Calu3 (cell line): Measurements from ENCODE around the gene CDPF1. TPM values are rescaled to one million over a fixed set of nuclear protein-coding genes. Genes with fewer than 3 reads are reported as not detected.
A peak's percentile ranks its signal among the peaks of the same experiment; 100 is the strongest.

Source experiments
- Bru-seq: library from RNA; stranded (reverse); fragments of 400-500 nt; gene quantifications from one replicate; lab custom pipeline; 2021; lab: Mats Ljungman, UMichigan
- BruChase-seq, 2 experiments: library from RNA; stranded (reverse); fragments of 400-500 nt; gene quantifications; one replicate each; lab custom pipeline; 2021; lab: Mats Ljungman, UMichigan
- BruUV-seq: library from RNA; stranded (reverse); fragments of 400-500 nt; replicated peaks from 2 replicates; lab custom pipeline; 2021; lab: Mats Ljungman, UMichigan
- CTCF ChIA-PET: fragments of 300-600 bp; sonication (Branson Sonifier 250); formaldehyde crosslinking; loops from one replicate; lab custom pipeline; 2022; ENCODE audit warnings: antibody characterized with exemption; lab: Charles Lee
- DNase-seq: peaks from one replicate; pipeline ENCODE4 v3.0.0; 2022
- H3K27ac Mint-ChIP-seq: one replicate; pipeline ENCODE4 v1.8.0; 2022; ENCODE audit warnings: mixed read lengths; ENCODE audit not compliant: unreplicated experiment
- H3K27me3 Mint-ChIP-seq: one replicate; pipeline ENCODE4 v1.8.0; 2022; ENCODE audit warnings: mixed read lengths; ENCODE audit not compliant: unreplicated experiment
- H3K36me3 Mint-ChIP-seq: one replicate; pipeline ENCODE4 v1.8.0; 2022; ENCODE audit warnings: mild to moderate bottlenecking, moderate library complexity, mixed read lengths; ENCODE audit not compliant: insufficient read depth, unreplicated experiment
- H3K4me1 Mint-ChIP-seq: one replicate; pipeline ENCODE4 v1.8.0; 2022; ENCODE audit warnings: mild to moderate bottlenecking, low read depth, mixed read lengths; ENCODE audit not compliant: unreplicated experiment
- H3K4me3 Mint-ChIP-seq: one replicate; pipeline ENCODE4 v1.8.0; 2022; ENCODE audit warnings: mild to moderate bottlenecking, low read depth, moderate library complexity, mixed read lengths; ENCODE audit not compliant: unreplicated experiment
- H3K9me3 Mint-ChIP-seq: one replicate; pipeline ENCODE4 v1.8.0; 2022; ENCODE audit warnings: low read depth, mixed read lengths; ENCODE audit not compliant: unreplicated experiment
- intact Hi-C: fragments of 100-400 bp; cut with micrococcal nuclease; formaldehyde crosslinking; loops from one replicate; pipeline ENCODE4 v1.10.0; 2022; ENCODE audit not compliant: unreplicated experiment
- long read RNA-seq: library from polyadenylated mRNA; stranded (forward); transcript quantifications from one replicate; pipeline ENCODE4 v2.0.0, GENCODE V29; 2022
- total RNA-seq: library from RNA; stranded (reverse); gene quantifications from 2 replicates; pipeline ENCODE4 v1.2.3, GENCODE V29; 2022
- TF ChIP-seq, protein P1 (sequence below): fragments of 200-600 bp; IDR thresholded peaks from one replicate; pipeline ENCODE4 v1.8.0; 2022; ENCODE audit warnings: antibody characterized with exemption; ENCODE audit not compliant: unreplicated experiment

Gene CDPF1, protein sequence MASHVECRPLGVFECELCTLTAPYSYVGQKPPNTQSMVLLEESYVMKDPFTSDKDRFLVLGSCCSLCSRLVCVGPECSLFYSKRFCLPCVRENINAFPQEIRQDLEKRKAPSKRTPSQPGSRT
- total RNA-seq (10.5 and 11.0 TPM in 2 replicates), Bru-seq, nascent RNA (percentile 51 among the genes with signal in this experiment), BruChase-seq, experiment 1, labeled RNA remaining after a 6-hour chase (percentile 55 among the genes with signal in this experiment), BruChase-seq, experiment 2, labeled RNA remaining after a 2-hour chase (percentile 62 among the genes with signal in this experiment)
- long read RNA-seq, transcript CDPF1-205 (3 exons, 498 nt), result minor isoform, 7 of 36 reads
- long read RNA-seq, transcript CDPF1-201 (4 exons, 1,875 nt), result major isoform, 14 of 36 reads
- long read RNA-seq, partial matches to known transcripts, result 2 of 36 reads
- long read RNA-seq, other reads (novel, unspliced or antisense), result 12 of 36 reads

DNA sequence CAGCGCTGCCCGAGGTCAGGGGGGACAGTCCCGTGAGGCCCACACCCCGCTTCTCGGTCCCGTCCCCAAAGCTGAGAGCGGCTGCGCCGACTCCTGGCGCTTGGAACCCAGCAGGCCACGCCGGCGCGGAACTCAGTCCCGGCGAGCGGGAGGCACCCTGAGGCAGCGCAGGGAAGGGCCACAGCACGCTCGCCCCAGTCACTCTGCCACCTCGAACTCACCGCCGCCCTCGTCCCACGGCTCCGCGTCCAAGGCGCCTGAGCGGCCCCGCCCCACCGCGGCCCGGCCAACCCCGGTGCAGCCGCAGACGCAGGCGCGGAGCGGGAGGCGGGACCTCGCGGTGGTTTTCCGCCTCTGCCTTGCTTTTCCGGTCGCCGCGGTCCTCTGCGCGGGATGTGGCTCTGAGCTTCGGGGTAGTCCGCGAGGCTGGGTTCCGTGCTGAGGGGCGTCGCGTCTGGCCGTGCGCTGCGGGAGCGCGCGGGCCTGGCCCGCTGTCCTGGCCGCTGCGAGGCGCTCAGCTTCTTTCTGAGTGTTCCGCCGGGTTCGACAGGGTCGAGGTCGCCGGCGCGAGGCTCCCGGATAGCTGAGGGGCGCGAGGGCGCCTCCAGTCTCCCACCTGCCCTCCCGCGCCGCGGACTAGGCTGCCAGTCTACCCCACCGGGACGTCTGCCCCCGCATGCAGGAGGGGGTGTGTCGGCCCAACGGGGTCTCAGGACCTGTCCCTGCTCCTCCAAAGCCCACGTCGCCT, at the start of gene CDPF1:
Gene CDPF1 (minus strand): TSS at position 259 of the 748 bp plus-strand sequence. CDS start 2,009 bp downstream, outside the sequence.
- CTCF ChIA-PET, result interaction anchor here (0.6 kb wide), 1 partner anchor 18 kb away, joined by 4 read pairs; no protein-coding TSS in a partner anchor
- H3K36me3 Mint-ChIP-seq, result peaks cover 40% of the 10 kb centered on the region
- peaks cover 11% of the 10 kb centered on the region for H3K4me1 Mint-ChIP-seq
- no peaks in the 10 kb centered on the region for H3K9me3 Mint-ChIP-seq
- H3K27ac Mint-ChIP-seq, result peak within 1 kb of the TSS; percentile 94
- no TSS peak for BruUV-seq
- TF ChIP-seq, protein P1, sequence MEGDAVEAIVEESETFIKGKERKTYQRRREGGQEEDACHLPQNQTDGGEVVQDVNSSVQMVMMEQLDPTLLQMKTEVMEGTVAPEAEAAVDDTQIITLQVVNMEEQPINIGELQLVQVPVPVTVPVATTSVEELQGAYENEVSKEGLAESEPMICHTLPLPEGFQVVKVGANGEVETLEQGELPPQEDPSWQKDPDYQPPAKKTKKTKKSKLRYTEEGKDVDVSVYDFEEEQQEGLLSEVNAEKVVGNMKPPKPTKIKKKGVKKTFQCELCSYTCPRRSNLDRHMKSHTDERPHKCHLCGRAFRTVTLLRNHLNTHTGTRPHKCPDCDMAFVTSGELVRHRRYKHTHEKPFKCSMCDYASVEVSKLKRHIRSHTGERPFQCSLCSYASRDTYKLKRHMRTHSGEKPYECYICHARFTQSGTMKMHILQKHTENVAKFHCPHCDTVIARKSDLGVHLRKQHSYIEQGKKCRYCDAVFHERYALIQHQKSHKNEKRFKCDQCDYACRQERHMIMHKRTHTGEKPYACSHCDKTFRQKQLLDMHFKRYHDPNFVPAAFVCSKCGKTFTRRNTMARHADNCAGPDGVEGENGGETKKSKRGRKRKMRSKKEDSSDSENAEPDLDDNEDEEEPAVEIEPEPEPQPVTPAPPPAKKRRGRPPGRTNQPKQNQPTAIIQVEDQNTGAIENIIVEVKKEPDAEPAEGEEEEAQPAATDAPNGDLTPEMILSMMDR, result no peak
- peak; percentile 94 for DNase-seq
- peak within 1 kb of the TSS; percentile 99 for H3K4me3 Mint-ChIP-seq
- intact Hi-C loops, result loop anchor here (10.0 kb wide), 1 partner anchor 55 kb away; no protein-coding TSS in a partner anchor
- no peaks in the 10 kb centered on the region for H3K27me3 Mint-ChIP-seq

DNA sequence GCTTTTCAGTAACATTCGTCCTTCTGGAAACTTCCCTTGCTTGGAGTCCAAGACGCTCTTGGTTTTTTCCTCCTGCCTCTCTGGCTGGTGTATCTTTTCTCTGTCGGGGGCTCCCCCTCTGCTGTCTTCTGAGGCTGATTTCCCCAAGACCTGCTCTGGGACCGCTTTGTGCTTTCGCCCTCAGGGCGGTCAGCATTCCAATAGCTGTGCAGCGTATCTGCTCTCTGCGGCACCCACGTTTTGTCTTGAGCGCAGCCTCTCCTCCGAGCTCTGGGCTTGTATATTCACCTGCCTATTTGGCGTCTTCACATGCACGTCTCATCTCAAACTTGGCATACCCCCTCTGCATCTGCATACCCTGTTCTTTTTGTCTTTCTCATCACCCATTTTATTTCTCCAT, 49.0 kb upstream of the CDPF1 start:
- no peak for DNase-seq
- TF ChIP-seq, protein P1, result no peak
- Mint-ChIP-seq H3K36me3 (peaks cover 47% of the 10 kb centered on the region), H3K4me3 (peak overlapping the region; percentile 98), H3K27ac (no peak overlapping the region), H3K4me1 (peaks cover 38% of the 10 kb centered on the region), H3K27me3 (no peaks in the 10 kb centered on the region), H3K9me3 (no peaks in the 10 kb centered on the region)
- CTCF ChIA-PET, result no interaction called here
- intact Hi-C loops, result no loop called here
- BruUV-seq, result no TSS peak

DNA sequence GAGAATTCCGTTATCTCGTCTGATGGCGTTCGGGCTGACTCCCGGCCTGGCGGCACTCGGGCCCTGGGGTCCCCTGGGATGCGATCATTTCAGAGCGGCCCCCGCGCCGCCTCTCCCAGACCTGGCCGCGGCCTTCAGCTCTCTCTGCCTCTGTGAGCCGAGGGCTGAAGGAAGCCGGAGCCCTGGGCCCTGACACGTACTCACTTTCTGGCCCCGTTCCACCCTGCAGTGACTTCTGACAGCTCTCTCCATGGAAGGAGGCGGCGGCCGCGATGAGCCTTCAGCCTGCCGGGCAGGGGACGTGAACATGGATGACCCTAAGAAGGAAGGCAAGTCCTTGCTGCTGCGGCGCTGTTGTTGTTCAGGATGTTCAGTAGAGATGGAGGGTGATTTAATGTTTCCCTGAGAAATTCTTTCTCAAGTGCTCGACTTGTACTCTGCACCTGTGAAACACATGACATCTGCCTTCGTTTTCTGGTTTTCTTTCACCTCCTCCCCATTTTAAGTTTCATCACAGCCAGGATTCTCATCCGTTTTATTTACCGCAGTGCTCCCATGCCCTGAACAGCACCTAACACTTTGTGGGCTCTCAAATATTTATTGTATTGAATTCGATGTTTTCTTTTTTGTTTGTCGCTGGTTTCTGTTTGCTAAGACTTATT, 47.2 kb upstream of the CDPF1 start:
- H3K4me1 Mint-ChIP-seq, result peaks cover 27% of the 10 kb centered on the region
- H3K27ac Mint-ChIP-seq, result peak overlapping the region; percentile 58
- peak overlapping the region; percentile 98 for H3K4me3 Mint-ChIP-seq
- H3K9me3 Mint-ChIP-seq, result no peaks in the 10 kb centered on the region
- TSS peak; percentile 54 for BruUV-seq
- intact Hi-C loops, result no loop called here
- peak; percentile 17 for DNase-seq
- CTCF ChIA-PET, result interaction anchor here (0.6 to 1.6 kb wide), 3 partner anchors 99 to 313 kb away, joined by 3 to 5 read pairs (median 3); no protein-coding TSS in a partner anchor
- H3K36me3 Mint-ChIP-seq, result peaks cover 49% of the 10 kb centered on the region
- no peaks in the 10 kb centered on the region for H3K27me3 Mint-ChIP-seq
- TF ChIP-seq, protein P1, result no peak
